HuH-7.5 (cell line): ENCODE measurements around the gene CRYBA4.

Experiments
- DNase-seq: peaks from one replicate; pipeline ENCODE4 v3.0.0; 2011; ENCODE audit warnings: low spot score

Gene CRYBA4

DNA sequence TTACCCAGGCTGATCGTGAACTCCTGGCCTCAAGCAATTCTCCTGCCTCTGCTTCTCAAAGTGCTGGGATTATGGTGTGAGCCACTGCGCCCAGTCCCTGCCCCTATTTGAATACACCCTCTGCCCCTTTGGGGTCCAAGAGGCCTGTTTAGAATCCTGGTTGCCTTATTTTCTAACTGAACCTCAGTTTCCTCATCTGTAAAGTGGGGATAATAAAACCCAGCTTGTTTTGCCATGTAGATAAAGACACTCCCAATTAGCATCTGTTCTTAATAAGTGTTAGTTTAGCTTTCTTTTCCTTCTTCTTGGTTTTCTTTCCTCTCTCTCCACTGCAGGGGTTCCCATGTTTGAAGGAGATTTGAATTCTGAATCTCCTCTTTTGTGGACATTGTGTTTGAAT lies 40.4 kb downstream of the CRYBA4 start:
- no peak for DNase-seq

DNA sequence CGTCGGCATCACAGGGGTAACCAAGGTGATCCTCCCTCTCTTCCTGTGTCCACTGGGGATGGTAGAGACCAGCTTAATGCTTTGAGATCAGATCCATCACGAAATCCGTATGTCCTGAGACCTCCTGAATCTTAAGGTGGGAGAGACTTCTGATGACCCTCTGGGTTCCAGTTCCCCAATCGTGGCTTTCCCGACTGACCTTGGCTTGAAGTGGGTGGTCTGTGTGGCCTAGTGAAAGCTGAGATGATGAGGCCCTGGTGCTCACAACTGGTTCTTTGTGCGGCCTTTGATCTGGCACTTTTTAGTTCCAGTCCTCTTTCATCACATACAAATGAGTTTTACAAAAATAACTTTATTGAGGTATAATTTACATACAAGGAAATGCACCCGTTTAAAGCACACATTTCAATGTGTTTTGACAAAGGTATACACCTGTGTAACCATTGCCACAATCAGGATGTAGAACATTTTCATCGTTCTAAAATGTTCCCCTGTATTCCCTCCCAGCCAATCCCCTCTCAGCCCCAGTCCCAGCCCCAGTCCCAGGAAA lies 41.7 kb downstream of the CRYBA4 start:
- DNase-seq: no peak

DNA sequence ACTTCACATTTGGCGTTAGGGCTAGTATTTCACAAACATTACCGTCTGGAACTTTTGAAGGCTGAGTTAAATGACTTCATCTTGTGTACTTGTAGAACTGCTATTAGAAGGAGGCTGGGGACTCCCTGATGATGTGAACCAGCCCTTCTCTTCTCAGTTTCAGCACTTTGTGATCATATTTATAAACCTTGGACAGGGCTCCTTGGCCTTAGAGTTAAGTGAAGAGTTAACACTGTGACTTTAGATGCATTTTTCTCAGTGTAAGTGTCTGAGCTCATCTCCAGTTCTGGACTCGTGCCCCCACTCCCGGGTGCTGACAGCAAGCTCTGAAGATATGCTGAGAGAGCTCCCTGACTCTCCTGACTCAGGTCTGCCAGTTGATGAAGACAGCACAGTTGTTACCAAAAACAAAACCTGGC lies 44.1 kb downstream of the CRYBA4 start:
- DNase-seq: no peak

DNA sequence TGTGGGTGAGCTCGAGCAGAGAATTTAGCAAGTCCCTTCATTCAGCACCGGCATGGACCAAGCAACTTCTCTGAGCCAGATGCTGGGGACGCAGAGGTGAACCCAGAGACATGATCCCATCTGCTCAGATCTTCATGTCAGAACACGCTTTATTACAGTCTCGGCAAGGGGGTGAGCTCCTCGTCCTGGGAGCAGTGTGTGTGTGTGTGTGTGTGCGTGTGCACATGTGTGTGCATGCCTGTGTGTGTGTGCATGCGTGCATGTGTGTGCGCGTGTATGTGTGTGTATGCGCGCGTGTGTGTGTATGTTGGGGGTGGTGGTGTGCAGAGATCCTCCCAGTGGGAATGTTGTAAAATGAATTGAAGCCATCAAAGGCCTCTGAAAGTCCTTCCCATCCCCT lies 45.4 kb downstream of the CRYBA4 start:
- DNase-seq: no peak

DNA sequence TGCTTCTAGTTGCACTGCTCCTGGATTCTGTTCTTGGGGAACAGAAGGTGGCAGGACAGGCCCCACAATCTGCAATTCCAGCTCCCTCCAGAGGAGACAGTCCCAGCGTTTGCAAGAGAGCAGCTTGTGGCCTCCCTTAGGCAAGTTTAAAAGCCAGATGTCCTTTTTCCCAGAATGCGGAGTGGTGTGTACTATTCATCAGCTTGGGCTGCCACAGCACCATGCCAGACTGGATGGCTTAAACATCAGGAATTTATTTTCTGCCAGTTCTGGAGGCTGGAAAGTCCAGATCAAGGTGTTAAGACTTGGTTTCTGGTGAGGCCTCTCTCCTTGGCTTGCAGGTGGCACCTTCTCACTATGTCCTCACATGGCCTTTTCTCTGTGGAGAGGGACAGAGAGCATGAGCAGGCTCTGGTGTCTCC lies 47.3 kb downstream of the CRYBA4 start:
- no peak for DNase-seq

DNA sequence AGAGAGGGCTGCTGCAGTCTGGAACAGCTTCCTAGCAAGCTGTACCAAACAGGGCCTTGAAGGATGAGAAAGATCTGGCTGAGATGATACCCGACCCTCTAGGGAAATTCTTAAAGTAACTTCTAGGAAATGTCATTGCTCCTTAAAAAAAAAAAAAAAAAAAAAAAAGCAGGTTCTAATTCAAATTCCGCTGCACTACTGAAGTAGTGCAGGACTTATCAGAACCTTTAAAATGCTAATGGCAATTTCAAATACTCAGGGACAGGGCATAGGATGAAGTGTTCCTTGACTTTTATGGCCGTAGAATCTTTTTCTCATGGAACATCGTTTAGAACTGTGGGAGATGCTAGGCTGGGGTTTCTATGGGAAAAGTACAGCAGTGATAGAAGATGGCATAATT lies 48.7 kb downstream of the CRYBA4 start:
- no peak for DNase-seq

DNA sequence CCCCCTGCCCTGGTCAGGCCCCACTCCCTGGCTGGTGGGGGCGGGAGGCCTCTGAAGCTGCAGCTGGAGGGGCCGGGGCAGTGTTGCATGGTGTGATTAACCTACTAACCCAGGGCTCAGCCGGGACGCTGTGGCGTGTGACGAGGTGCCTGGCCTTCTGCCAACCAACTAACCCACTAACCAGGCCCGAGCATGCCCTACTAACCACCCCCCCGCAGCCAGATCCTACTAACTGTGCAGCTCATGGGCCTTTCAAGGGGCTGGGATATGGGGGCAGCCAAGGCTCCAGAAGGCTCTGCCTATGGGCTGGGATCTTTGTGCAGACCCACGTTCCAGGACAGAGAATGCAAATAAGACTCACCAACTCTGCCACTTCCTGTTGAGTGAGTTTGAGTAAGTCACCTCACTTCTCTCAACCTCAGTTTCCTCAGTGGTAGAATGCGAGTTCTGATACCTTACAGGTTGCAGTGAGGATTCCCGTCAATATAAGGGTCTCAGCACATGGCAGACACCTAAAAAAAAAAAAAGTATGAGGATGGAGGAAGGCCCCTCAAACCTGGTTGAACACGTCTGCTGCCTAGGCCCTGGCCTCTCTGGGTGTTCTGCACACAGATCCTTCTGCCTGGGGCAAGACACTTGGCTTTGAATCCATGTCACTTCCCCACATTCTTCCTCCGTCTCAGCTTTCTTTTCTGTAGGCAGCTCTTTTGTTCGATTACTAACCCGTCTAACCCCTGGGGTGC lies 49.7 kb downstream of the CRYBA4 start:
- DNase-seq: no peak

DNA sequence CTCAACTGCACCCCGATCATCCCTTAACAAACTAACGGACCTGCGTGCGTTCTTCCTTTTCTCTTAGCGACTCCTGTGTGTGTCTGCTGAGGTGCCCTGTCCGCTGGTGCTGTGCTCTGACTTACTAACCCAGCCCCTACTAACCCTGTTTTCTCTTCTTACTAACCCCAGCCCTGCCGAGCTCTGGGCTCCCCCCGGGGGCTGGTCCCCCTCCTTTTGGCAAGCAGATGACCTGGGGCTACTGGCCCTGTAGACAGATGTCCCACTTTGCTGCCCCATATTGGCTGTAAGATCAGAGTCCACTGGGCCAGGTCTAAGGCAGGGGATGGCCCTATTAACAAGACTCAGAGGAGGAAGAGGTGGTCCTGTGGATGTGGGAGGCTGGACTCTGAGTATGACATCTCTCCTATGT lies 50.3 kb downstream of the CRYBA4 start:
- no peak for DNase-seq

DNA sequence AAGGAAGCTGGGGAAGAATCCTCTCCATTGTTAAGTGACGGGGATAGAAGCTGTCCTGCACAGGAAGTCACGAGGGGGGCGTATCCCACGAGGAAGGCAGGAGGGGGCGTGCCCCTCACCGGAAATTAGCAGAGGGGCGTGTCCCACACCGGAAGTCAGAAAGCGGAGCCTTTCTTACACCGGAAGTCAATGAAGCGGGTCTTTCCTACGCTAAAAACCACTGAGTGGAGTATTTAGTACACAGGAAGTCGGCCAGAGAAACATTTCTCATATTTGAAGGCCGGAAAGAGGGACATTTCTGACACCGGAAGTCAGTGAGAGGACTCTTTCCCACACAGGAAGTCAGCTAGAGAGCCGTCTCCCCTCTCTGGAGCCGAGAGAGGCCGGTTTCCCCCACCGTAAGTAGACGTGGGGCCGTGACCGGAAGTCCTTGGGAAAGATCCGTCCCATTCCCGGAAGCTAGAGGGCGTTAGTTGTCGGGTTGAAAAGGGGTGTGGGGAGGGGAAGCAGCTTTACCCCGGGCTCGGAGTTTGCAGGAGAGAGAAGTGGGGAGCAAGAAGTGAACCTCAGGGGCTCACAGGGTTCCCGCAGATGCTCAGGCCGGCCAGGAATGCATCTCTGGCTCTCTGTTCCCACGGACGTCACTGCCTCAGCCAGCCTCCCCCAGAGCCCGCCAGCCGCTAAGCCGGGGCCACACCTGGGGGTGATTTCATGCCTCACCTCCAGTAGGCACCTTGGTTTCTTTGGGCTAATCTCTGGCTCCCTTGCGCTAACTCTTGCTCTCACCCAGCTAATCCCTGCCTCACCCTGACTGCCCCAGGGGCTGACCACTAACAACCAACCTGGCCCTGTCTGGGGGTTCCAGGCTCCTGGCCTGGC lies 51.1 kb downstream of the CRYBA4 start:
- DNase-seq: peak; percentile 58

DNA sequence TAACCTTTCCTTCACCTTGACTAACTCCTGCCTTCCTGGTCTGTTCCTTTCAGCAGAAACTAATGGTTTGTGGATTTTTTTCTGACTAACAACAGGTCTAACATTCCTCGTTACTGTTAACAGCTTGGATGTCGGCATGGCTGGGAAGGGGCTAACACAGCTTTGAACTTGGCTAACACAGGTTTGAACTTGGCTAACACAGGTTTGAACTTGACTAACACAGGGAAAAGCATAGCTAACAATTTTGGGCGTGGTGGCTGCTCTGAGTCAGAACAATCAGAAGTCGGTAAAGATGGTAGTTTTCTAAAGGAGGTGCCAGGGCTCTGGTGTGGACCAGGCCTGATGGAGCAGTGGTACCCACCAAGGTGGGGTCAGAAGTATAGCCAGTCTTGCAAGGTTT lies 51.7 kb downstream of the CRYBA4 start:
- DNase-seq: no peak

DNA sequence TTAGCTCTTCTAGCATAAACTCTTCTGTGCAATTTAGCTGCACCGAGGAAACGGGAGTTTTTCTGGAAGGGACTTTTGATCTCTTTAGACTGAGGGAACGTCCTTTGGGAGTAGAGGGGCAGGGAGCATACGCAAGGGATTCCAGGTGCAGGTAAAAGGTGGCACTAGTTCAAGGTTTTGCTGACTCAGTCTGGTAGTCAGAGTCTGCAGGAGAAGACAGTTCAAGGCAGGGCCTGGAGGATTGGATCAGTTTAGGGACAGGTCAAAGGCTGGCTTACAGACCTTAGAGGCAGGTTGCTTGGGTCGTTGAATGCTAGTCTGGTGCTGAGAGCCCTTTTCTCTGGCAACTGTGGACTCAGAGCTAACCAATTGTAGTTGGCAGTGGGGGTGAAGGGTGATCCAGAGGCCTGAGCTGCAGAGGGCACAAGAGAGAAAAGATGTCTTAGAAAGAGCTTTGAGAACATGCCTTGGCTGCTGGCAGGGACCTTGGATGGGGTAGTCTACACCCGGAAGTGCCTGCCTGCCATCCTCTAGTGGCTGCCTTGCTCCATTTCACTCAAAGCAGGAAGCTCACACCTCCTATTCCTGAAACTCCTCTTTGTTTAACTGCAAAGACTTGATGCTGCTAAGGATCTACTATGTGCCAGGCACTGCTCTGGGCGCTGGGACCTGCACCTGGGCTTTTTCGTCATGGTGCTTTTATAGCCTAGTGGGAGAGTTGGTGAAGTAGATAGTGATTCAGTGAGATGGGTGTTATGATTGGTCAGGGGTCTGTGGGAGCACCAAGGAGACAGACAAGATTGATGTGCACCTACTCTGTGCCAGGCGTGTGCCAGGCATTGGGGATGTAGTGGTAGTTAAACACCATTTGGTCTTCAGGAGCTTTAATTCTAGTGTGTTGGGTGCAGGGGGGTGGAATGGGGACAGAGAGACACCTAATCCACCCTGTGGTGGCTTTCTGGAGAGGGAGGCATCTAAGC lies 52.7 kb downstream of the CRYBA4 start:
- no peak for DNase-seq

DNA sequence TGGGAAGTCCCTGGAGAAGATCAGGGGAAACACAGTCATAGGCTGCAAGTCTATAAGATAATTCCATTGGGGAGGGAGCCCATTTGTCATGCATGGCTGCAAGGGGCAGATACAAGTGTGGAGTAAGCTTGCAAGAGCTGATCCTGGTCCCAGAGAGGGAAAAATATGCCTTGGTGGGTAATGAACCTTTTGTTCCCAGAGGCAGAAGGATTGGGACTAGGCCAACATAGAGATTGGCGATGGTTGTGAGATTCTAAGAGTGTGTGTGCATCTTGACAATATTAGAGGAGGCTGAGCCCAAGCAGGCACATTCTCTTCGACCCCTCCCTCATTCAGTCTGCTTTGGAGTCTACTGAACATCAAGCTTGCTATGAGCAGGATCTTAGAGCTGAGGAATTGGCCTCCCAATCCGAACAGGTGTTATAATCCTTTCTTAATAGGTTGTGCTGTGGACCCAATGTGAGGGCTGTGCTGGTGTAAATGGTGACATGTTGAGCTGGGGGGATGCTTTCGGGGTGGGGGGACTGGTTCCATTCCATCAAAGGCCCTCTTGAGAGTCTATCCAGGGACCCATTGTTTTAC lies 54.0 kb downstream of the CRYBA4 start:
- no peak for DNase-seq

DNA sequence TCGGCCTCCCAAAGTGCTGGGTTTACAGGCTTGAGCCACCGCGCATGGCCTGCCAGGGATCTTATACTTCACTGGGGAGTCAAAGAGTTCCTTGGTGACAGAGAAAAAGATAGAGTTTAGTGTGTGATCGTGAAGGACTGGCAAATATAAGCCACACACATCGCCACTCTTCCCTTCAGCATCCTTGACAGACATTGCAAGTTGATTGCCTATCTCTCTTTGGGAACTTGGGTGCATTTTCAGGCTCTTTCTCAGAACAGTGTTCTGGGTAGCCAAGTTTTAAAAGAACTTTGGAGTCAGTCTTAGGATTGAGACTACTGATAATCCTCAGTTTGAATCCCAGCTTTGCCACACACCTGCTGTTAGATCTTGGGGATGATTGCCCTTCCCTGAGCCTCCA lies 55.5 kb downstream of the CRYBA4 start:
- no peak for DNase-seq

DNA sequence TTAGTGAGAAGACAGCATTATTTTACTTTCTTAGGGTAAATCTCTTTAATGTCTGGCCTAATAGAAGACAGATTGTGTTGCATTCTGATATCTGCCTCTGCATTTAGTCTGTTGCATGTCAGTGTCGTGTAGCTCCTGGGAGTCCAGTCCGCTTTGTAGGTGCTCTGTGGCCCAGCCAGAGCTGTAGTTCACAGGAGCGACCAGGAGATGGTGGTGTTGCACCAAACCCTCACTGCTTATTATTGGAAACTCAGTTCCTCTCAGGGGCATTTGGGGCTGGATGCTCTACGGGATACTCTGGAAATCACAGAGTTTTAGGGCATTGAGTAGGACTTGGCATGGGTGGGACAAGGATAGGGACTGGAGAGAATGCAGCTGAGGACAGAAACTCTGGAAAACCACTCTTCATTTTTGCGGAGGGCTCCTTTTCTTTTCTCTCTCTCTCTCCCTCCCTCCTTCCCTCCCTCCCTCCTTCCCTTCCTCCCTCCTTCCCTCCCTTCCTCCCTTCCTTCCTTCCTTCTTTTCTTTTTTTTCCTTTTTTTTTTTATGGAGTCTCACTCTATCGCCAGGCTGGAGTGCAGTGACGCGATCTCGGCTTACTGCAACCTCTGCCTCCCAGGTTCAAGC lies 57.4 kb downstream of the CRYBA4 start:
- DNase-seq: peak; percentile 57
